Panc1 (cell line): ENCODE measurements around the gene DHCR7. TPM values are rescaled to one million over a fixed set of nuclear protein-coding genes. Genes with fewer than 3 reads are reported as not detected.
A peak's percentile ranks its signal among the peaks of the same experiment; 100 is the strongest.

Source experiments
- ATAC-seq: fragments of 200-7000 bp; cut with Tn5 transposase; 2 replicates; pipeline ENCODE4 v1.9.1; 2020; ENCODE audit warnings: mild to moderate bottlenecking, moderate library complexity
- BruUV-seq: library from RNA; stranded (reverse); fragments of 400-500 nt; replicated peaks from 2 replicates; lab custom pipeline; 2021; lab: Mats Ljungman, UMichigan
- CTCF ChIA-PET: fragments of 300-600 bp; sonication (Branson Sonifier 250); formaldehyde crosslinking; loops from one replicate; lab custom pipeline; 2022; ENCODE audit warnings: antibody characterized with exemption; lab: Charles Lee
- POLR2A ChIA-PET: fragments of 300-600 bp; sonication (Branson Sonifier 250); formaldehyde crosslinking; loops from one replicate; lab custom pipeline; 2022; ENCODE audit warnings: antibody characterized with exemption; lab: Charles Lee
- DNase-seq: peaks from one replicate; pipeline ENCODE4 v3.0.0-alpha.2; 2010; ENCODE audit warnings: low read depth, low spot score
- H3K27ac ChIP-seq: 2 replicates; pipeline ENCODE4 v1.5.1; 2011; ENCODE audit warnings: mild to moderate bottlenecking, low read length, inconsistent platforms
- H3K27me3 ChIP-seq: fragments of 200-500 bp; sonication (Bioruptor generic); 2 replicates; pipeline ENCODE4 v1.6.0; 2014; ENCODE audit warnings: low read length, inconsistent platforms; ENCODE audit not compliant: control insufficient read depth, insufficient read depth
- H3K36me3 ChIP-seq: fragments of 200-500 bp; sonication (Bioruptor generic); 2 replicates; pipeline ENCODE4 v1.5.1; 2014; ENCODE audit warnings: inconsistent platforms, mild to moderate bottlenecking, low read length, moderate library complexity; ENCODE audit not compliant: control insufficient read depth, insufficient read depth
- H3K4me1 ChIP-seq: 2 replicates; pipeline ENCODE4 v1.5.1; 2011; ENCODE audit warnings: inconsistent platforms, mild to moderate bottlenecking, low read length, moderate library complexity; ENCODE audit not compliant: control insufficient read depth, insufficient read depth
- H3K4me3 ChIP-seq, 2 experiments: 2 replicates each; pipeline ENCODE4 v1.5.1; 2011 to 2012; ENCODE audit warnings: low read depth in 2 of 2, low read length in 2 of 2, mild to moderate bottlenecking in 2 of 2, inconsistent platforms in 1 of 2, moderate library complexity in 1 of 2
- H3K9me3 ChIP-seq: fragments of 200-500 bp; sonication (Bioruptor generic); 2 replicates; pipeline ENCODE4 v1.5.1; 2014; ENCODE audit warnings: low read depth, mild to moderate bottlenecking, inconsistent platforms, low read length, moderate library complexity; ENCODE audit not compliant: control insufficient read depth, insufficient read depth
- POLR2AphosphoS5 ChIP-seq: IDR thresholded peaks from 2 replicates; pipeline ENCODE4 v1.6.1; 2012; ENCODE audit warnings: mild to moderate bottlenecking, low read depth, low read length, moderate library complexity
- SIN3A ChIP-seq: IDR thresholded peaks from 2 replicates; pipeline ENCODE4 v1.6.1; 2012; ENCODE audit warnings: low read depth, mild to moderate bottlenecking, low read length, moderate library complexity, borderline replicate concordance; ENCODE audit not compliant: insufficient read depth
- TCF7L2 ChIP-seq: IDR thresholded peaks from 2 replicates; pipeline ENCODE4 v1.6.1; 2011; ENCODE audit warnings: mild to moderate bottlenecking, low read depth, low read length, inconsistent platforms
- in situ Hi-C: cut with HindIII; loops from 2 replicates; pipeline ENCODE4 v1.10.0; 2016; ENCODE audit warnings: low sequenced_read_pairs, low pct_unique_long_range_greater_than_20kb
- intact Hi-C: fragments of 100-400 bp; cut with micrococcal nuclease; formaldehyde crosslinking; loops from one replicate; pipeline ENCODE4 v1.10.0; 2022; ENCODE audit not compliant: unreplicated experiment
- total RNA-seq: library from RNA; stranded (reverse); gene quantifications from one replicate; pipeline ENCODE4 v1.2.1, GENCODE V29; 2021; ENCODE audit not compliant: unreplicated experiment
- TF ChIP-seq, protein P1 (sequence below), 2 experiments: IDR thresholded peaks; 2 replicates each; pipeline ENCODE4 v1.6.1; 2011 to 2012; ENCODE audit warnings: low read depth in 2 of 2, control low read depth in 1 of 2, low read length in 1 of 2, mild to moderate bottlenecking in 1 of 2, moderate library complexity in 1 of 2; ENCODE audit not compliant: insufficient read depth in 1 of 2
- TF ChIP-seq, protein P2 (sequence below): fragments of 450-650 bp; IDR thresholded peaks from 2 replicates; pipeline ENCODE4 v1.5.1; 2017; ENCODE audit warnings: mild to moderate bottlenecking

Gene DHCR7
- total RNA-seq, 1 experiment from 2014 or later: 356 TPM

DNA sequence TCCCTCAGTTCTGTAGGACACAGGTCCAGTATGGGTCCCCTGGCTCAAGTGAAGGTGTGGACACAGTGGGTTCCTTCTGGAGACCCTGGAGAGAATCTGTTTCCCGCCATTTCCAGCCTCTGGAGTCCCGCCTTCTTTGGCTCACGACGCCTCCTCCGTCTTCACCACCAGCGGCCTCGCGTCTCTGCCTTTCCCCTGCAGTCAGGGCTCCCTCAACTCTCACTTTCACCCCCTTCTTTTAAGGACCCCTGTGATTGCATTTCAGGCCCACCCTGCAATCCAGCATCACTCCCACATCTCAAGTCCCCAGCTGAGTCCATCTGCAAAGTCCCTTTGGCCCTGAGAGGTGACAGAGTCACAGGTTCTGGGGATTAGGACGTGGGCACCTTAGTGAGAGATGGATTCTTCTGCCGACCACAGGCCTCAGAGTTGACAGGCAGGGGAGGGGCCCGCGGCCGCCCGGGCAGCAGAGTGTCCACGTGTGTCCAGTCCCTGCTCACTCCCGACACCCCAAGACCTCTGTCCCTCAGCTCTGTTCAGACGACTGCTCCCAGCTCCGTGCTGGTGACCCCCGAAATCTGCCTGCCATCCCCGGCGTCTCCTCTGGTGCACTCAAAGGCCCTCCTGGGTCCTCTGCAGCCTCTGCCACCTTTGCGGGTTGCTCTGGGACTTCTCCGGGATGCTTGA, 42.0 kb upstream of the DHCR7 start:
- H3K27ac ChIP-seq: no peak overlapping the region
- H3K27me3 ChIP-seq: no peaks in the 10 kb centered on the region
- ATAC-seq (no peak), DNase-seq (no peak)
- no peak overlapping the region for H3K4me3 ChIP-seq
- no peaks in the 10 kb centered on the region for H3K9me3 ChIP-seq
- no peaks in the 10 kb centered on the region for H3K36me3 ChIP-seq
- POLR2A ChIA-PET: interaction anchor here (0.5 kb wide), 1 partner anchor 12 kb away, joined by 16 read pairs; no protein-coding TSS in a partner anchor
- TF ChIP-seq POLR2AphosphoS5 (no peak), TCF7L2 (no peak)
- TF ChIP-seq, protein P1, sequence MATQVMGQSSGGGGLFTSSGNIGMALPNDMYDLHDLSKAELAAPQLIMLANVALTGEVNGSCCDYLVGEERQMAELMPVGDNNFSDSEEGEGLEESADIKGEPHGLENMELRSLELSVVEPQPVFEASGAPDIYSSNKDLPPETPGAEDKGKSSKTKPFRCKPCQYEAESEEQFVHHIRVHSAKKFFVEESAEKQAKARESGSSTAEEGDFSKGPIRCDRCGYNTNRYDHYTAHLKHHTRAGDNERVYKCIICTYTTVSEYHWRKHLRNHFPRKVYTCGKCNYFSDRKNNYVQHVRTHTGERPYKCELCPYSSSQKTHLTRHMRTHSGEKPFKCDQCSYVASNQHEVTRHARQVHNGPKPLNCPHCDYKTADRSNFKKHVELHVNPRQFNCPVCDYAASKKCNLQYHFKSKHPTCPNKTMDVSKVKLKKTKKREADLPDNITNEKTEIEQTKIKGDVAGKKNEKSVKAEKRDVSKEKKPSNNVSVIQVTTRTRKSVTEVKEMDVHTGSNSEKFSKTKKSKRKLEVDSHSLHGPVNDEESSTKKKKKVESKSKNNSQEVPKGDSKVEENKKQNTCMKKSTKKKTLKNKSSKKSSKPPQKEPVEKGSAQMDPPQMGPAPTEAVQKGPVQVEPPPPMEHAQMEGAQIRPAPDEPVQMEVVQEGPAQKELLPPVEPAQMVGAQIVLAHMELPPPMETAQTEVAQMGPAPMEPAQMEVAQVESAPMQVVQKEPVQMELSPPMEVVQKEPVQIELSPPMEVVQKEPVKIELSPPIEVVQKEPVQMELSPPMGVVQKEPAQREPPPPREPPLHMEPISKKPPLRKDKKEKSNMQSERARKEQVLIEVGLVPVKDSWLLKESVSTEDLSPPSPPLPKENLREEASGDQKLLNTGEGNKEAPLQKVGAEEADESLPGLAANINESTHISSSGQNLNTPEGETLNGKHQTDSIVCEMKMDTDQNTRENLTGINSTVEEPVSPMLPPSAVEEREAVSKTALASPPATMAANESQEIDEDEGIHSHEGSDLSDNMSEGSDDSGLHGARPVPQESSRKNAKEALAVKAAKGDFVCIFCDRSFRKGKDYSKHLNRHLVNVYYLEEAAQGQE (IDR thresholded peaks at IDR 0.05; ENCODE audit: insufficient read depth in 1 of 2, low read depth in 2 of 2, low read length in 1 of 2): no peak
- TF ChIP-seq, protein P2, sequence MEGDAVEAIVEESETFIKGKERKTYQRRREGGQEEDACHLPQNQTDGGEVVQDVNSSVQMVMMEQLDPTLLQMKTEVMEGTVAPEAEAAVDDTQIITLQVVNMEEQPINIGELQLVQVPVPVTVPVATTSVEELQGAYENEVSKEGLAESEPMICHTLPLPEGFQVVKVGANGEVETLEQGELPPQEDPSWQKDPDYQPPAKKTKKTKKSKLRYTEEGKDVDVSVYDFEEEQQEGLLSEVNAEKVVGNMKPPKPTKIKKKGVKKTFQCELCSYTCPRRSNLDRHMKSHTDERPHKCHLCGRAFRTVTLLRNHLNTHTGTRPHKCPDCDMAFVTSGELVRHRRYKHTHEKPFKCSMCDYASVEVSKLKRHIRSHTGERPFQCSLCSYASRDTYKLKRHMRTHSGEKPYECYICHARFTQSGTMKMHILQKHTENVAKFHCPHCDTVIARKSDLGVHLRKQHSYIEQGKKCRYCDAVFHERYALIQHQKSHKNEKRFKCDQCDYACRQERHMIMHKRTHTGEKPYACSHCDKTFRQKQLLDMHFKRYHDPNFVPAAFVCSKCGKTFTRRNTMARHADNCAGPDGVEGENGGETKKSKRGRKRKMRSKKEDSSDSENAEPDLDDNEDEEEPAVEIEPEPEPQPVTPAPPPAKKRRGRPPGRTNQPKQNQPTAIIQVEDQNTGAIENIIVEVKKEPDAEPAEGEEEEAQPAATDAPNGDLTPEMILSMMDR: no peak
- H3K4me1 ChIP-seq: peaks cover 10% of the 10 kb centered on the region; the same call in 1 of the 2 replicates
- CTCF ChIA-PET: no interaction called here
- intact Hi-C loops (no loop called here), in situ Hi-C loops (no loop called here)
- no TSS peak for BruUV-seq

DNA sequence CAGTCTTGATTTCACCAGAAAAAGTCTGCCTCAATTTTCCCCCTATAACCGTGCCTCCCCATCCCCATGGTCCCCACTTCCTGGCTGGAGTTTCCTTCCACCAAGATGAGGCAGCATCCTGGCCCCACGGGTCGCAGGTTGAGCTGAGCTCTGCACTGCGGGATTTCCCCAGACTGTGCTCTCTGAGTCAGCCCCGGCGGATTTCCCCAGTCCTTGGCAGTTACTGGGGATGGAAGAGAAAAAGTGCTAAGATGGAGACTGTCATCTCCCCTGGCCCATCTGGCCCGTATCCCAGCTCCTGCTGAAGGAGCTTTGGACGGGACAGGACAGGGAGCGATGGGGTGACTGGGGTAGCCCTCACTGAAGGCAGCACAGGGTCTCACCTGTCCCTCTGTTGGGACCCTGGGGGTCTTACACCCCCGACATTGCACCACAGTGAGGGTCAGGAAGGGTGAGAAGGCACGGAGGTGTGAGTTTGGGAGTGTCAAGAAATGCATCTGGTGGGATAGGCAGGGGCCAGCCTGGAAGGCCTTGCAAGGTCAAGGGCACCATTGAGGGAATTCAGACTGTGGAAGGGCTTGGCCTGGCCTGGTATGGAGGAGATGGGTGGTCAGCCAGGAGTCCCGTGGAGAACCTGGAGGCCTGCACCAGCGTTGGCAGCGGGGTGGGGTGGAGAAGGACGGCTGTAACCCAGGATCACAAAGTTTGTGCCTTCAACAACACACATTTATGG, 41.3 kb upstream of the DHCR7 start:
- TF ChIP-seq, protein P1 (IDR thresholded peaks at IDR 0.05; ENCODE audit: insufficient read depth in 1 of 2, low read depth in 2 of 2, low read length in 1 of 2): no peak
- no peak for TF ChIP-seq SIN3A
- TF ChIP-seq TCF7L2: no peak
- TF ChIP-seq, protein P2: no peak
- TF ChIP-seq POLR2AphosphoS5: no peak
- no peak for DNase-seq
- Histone ChIP-seq H3K36me3 (no peaks in the 10 kb centered on the region), H3K4me3 (no peak overlapping the region), H3K4me1 (peaks cover 10% of the 10 kb centered on the region; the same call in 1 of the 2 replicates), H3K9me3 (no peaks in the 10 kb centered on the region), H3K27ac (no peak overlapping the region), H3K27me3 (no peaks in the 10 kb centered on the region)
- intact Hi-C loops: no loop called here
- CTCF ChIA-PET: no interaction called here
- BruUV-seq: no TSS peak
- in situ Hi-C loops: no loop called here
- POLR2A ChIA-PET: interaction anchor here (0.6 kb wide), 1 partner anchor 37 kb away, joined by 6 read pairs; the partner anchor contains the start of gene NADSYN1
- peak; percentile 84 for ATAC-seq
